ENCODE data around the gene ZIC5. TPM values are rescaled to one million over a fixed set of nuclear protein-coding genes. Genes with fewer than 3 reads are reported as not detected.

ZIC5 gene
- total RNA-seq, 1 experiment from 2014 or later = not detected

DNA sequence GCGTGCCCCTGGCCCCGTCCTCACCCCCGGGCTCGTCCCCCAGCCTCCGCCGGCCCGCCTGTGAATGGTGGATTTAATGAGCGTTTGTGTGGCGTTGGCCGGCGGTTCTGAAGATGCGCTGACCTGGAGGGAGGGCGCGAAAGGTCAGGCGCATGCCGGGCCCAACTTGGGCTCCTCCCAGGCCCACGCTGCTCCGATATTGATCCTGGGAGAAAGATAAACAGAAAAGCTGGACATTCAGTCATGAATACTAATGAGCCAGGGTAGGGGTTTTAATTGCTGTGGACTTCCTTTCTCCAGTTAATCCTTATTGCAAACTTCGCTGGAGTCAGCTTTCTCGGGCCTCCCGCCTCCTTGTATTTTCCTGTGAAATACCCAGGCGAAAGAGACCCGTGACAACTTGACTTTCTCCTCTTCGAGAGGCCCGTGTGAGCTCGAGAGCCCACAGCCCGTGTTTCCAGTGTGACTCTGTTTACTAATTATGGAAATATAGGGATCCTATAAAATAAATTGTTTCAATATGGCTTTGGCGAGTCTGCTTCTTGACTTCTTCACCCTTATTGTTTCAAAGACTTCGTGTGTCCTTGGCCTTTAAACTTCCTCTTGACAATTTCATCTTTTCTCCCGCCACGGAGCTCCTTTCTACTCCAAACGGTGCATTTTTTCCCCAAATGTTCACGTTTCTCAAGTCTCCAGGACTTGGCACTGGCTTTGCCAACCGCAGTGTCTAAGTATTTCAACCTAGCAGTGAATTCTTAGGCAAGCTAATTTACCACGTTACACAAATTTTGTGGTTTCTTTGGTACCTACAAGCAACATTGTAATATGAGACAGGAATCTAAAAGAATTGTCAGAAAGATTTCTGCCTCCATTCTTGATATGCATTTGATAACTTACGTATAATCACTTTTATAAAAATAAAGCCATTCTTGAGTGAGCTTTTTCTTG lies 20.5 kb upstream of the ZIC5 start:
- Histone ChIP-seq H3K9me3 (ENCODE audit: low read length) (no peaks in the 10 kb centered on the region), H3K9me2 (replicated peaks; ENCODE audit: low read length) (no peaks in the 10 kb centered on the region), H3K4me1 (ENCODE audit: insufficient read depth, low read length) (no peaks in the 10 kb centered on the region), H3K36me3 (ENCODE audit: low read depth, low read length) (no peaks in the 10 kb centered on the region), H3K27ac (ENCODE audit: low read length) (no peak overlapping the region), H3K4me2 (ENCODE audit: low read length) (no peak overlapping the region), H3K9ac (ENCODE audit: low read length) (no peak overlapping the region), H2AFZ (ENCODE audit: low read length) (no peak overlapping the region), H4K20me1 (ENCODE audit: low read length) (0 out of 2 replicates have a peak, but pooled peaks cover 8% of the 10 kb centered on the region), H3F3A (ENCODE audit: low read length, unreplicated experiment) (no peaks in the 10 kb centered on the region), H3K79me2 (ENCODE audit: low read length) (no peaks in the 10 kb centered on the region), H3K27me3 (ENCODE audit: low read length) (peaks cover 67% of the 10 kb centered on the region), H3K4me3 (ENCODE audit: low read length) (no peak overlapping the region)
- intact Hi-C loops (cut with micrococcal nuclease) = no loop called here
- no TSS peak for BruUV-seq (replicated peaks)
- no peak for TF ChIP-seq EZH2 (IDR thresholded peaks at IDR 0.05; ENCODE audit: low read length, unreplicated experiment)
- no peak for TF ChIP-seq EZH2phosphoT487 (IDR thresholded peaks at IDR 0.05; ENCODE audit: borderline replicate concordance, low read length)
- TF ChIP-seq, protein P1, sequence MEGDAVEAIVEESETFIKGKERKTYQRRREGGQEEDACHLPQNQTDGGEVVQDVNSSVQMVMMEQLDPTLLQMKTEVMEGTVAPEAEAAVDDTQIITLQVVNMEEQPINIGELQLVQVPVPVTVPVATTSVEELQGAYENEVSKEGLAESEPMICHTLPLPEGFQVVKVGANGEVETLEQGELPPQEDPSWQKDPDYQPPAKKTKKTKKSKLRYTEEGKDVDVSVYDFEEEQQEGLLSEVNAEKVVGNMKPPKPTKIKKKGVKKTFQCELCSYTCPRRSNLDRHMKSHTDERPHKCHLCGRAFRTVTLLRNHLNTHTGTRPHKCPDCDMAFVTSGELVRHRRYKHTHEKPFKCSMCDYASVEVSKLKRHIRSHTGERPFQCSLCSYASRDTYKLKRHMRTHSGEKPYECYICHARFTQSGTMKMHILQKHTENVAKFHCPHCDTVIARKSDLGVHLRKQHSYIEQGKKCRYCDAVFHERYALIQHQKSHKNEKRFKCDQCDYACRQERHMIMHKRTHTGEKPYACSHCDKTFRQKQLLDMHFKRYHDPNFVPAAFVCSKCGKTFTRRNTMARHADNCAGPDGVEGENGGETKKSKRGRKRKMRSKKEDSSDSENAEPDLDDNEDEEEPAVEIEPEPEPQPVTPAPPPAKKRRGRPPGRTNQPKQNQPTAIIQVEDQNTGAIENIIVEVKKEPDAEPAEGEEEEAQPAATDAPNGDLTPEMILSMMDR (conservative IDR thresholded peaks at IDR 0.05; ENCODE audit: low read depth, low read length) = no peak
- CTCF ChIA-PET = no interaction called here
- ATAC-seq (no peak), DNase-seq (no peak)
- POLR2A ChIA-PET (ENCODE audit: unreplicated experiment) = no interaction called here

DNA sequence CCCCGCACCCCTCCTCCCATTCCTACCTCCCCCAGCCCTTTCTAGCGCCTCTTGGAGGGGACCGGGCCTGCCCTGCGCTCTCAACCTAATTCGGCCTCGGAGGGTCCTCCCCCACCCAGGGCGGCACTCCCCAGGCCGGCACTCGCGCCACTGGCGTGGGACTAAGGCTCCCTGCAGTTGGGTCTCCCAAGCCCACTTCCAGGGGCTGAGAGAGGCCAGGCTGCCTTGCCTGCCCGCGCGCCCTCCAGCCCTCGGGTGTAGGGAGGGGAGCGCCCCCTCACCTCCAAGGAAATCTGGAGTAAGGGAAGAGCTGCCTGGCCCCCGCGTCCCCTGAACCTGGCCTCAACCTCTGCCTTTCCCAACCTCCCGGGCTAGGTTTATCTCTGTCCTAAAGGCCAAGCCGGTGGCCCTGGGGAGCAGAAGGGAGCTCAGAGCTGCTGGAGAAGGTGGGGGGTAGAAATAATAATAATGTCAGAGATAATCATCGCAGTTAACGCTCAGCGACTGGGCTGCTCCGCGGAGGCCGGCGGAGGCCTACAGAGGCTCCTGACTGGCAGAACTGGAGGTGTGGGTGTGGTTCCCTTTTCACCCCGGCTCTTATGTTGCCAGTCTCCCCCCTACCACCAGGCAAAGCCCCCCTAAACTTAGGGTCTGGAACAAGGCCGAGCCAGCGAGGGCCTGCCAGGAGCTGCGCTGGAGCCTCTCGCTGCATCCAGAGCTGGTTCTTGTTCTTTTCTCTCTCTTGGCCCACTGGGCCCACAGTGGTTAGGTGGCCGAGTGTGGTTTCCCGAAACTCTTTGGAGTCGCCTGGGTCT lies 19.7 kb upstream of the ZIC5 start:
- H3K79me2 ChIP-seq (ENCODE audit: low read length) = no peaks in the 10 kb centered on the region
- ATAC-seq (no peak), DNase-seq (no peak)
- no peak overlapping the region for H3K4me2 ChIP-seq (ENCODE audit: low read length)
- no peaks in the 10 kb centered on the region for H3K9me3 ChIP-seq (ENCODE audit: low read length)
- ChIA-PET CTCF (no interaction called here), POLR2A (ENCODE audit: unreplicated experiment) (no interaction called here)
- H2AFZ ChIP-seq (ENCODE audit: low read length) = no peak overlapping the region
- BruUV-seq (replicated peaks) = no TSS peak
- H3K36me3 ChIP-seq (ENCODE audit: low read depth, low read length) = no peaks in the 10 kb centered on the region
- H3K27ac ChIP-seq (ENCODE audit: low read length) = no peak overlapping the region
- H3K9me2 ChIP-seq (replicated peaks; ENCODE audit: low read length) = no peaks in the 10 kb centered on the region
- no peak overlapping the region for H3K4me3 ChIP-seq (ENCODE audit: low read length)
- 0 out of 2 replicates have a peak, but pooled peaks cover 8% of the 10 kb centered on the region for H4K20me1 ChIP-seq (ENCODE audit: low read length)
- H3F3A ChIP-seq (ENCODE audit: low read length, unreplicated experiment) = no peaks in the 10 kb centered on the region
- intact Hi-C loops (cut with micrococcal nuclease) = no loop called here
- no peaks in the 10 kb centered on the region for H3K4me1 ChIP-seq (ENCODE audit: insufficient read depth, low read length)
- TF ChIP-seq EZH2 (IDR thresholded peaks at IDR 0.05; ENCODE audit: low read length, unreplicated experiment) (no peak), EZH2phosphoT487 (IDR thresholded peaks at IDR 0.05; ENCODE audit: borderline replicate concordance, low read length) (no peak)
- TF ChIP-seq, protein P1 (conservative IDR thresholded peaks at IDR 0.05; ENCODE audit: low read depth, low read length) = no peak
- H3K9ac ChIP-seq (ENCODE audit: low read length) = no peak overlapping the region
- H3K27me3 ChIP-seq (ENCODE audit: low read length) = peaks cover 67% of the 10 kb centered on the region
